Mucosa of stomach (tissue), 1 donor: ENCODE data around the gene KDM4F.
"Not testable (repeated sequence)": the region's sequence is repeated elsewhere in the genome, so short reads cannot be mapped to it uniquely, and the experiment has no call there.

ENCODE experiments used
- H3K27me3 ChIP-seq: one replicate; pipeline ENCODE4 v1.7.0; 2013; ENCODE audit warnings: mild to moderate bottlenecking, low read length; ENCODE audit not compliant: control insufficient read depth, insufficient read depth
- H3K36me3 ChIP-seq: one replicate; pipeline ENCODE4 v1.7.0; 2013; ENCODE audit warnings: low read length; ENCODE audit not compliant: control insufficient read depth, insufficient read depth
- H3K4me1 ChIP-seq: one replicate; pipeline ENCODE4 v1.7.0; 2013; ENCODE audit warnings: mild to moderate bottlenecking, low read length; ENCODE audit not compliant: control insufficient read depth, insufficient read depth
- H3K4me3 ChIP-seq: one replicate; pipeline ENCODE4 v1.7.0; 2013; ENCODE audit warnings: low read length
- H3K9ac ChIP-seq: one replicate; pipeline ENCODE4 v1.7.0; 2013; ENCODE audit warnings: mild to moderate bottlenecking, low read length, moderate library complexity
- H3K9me3 ChIP-seq: one replicate; pipeline ENCODE4 v1.7.0; 2013; ENCODE audit warnings: mild to moderate bottlenecking, low read length, moderate library complexity; ENCODE audit not compliant: control insufficient read depth
- donor health status: Pancreatic carcinoma.

The KDM4F gene

DNA sequence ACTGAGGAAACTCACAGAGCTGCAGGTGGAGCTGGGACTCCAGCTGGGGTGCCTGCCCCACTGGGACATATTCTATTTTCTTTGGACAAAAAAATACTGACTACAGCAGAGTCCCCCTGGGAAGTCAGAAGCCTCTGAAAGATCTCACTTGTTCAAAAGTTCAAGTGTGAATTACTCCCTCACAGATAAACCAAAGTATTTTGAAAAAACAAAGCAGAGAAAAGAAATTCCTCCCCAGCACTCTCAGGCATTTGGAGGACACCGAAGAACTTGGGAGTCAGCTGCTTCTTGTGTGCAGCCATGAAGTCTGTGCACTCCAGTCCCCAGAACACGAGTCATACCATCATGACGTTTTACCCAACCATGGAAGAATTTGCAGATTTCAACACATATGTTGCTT is at the start of gene KDM4F:
KDM4F (plus strand) TSS at position 301 of the 400 bp plus-strand sequence.
- not testable (repeated sequence) for H3K4me3 ChIP-seq, H3K4me1 ChIP-seq, H3K36me3 ChIP-seq, H3K9ac ChIP-seq, H3K27me3 ChIP-seq, H3K9me3 ChIP-seq

DNA sequence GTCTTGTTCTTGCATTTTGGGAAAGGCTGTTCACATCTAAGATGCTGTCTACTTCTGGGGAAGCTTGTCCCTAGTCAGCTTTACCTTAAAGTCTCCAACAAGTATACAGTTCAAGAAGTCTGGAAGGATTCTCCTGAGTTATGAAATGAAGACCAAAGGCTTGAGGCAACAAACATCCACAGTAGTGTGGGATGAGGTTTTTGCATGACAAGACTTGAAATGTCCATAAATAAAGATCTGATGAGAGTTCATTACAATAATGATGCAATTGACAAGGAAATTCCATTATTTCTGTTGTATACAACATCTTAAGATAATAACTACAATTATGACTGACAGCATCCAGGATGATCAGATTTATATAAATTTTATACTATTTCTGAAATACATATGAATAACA is 45.5 kb upstream of the KDM4F start:
- Histone ChIP-seq H3K9ac (no peak overlapping the region), H3K27me3 (no peaks in the 10 kb centered on the region), H3K4me1 (no peaks in the 10 kb centered on the region), H3K9me3 (no peaks in the 10 kb centered on the region), H3K36me3 (no peaks in the 10 kb centered on the region), H3K4me3 (no peak overlapping the region)

DNA sequence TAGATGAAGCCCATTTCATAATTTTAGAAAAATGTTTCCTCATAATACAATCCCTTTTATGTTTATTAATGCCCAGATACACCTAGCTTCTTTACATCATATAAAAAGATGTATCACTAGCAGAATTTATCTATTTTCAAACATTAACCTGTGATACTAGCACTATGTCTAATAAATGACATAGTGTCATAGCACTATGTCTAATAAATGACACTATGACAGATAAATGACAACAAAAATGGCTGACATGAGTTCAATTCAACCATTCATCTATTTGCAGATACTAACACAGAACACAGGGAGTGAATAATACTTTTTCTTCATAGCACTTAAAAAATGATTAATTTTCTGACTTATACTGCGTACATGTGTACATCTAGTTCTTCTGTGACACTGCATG is 43.6 kb upstream of the KDM4F start:
- Histone ChIP-seq H3K27me3 (no peaks in the 10 kb centered on the region), H3K4me3 (no peak overlapping the region), H3K9me3 (no peaks in the 10 kb centered on the region), H3K36me3 (no peaks in the 10 kb centered on the region), H3K4me1 (no peaks in the 10 kb centered on the region), H3K9ac (no peak overlapping the region)

DNA sequence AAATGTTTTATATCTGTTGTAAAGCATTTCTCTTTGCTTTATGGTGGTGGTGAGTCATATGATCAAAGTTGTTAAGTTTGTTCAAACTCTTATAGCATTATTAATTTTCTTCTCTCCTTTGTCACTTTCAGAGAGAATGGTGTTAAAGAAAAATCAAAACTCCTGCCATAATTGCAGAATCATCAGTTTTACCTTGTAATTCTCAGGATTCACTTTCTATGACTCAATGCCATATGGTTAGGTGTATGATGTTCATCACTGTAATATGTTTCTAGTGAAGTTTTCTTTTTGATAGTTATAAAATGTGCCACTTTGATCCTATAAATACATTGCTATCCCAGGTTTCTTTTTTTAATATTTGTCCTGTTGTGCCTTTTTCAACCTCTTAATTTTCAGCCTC is 37.8 kb upstream of the KDM4F start:
- Histone ChIP-seq H3K4me3 (no peak overlapping the region), H3K36me3 (no peaks in the 10 kb centered on the region), H3K4me1 (no peaks in the 10 kb centered on the region), H3K27me3 (peaks cover 4% of the 10 kb centered on the region), H3K9ac (no peak overlapping the region), H3K9me3 (no peaks in the 10 kb centered on the region)

DNA sequence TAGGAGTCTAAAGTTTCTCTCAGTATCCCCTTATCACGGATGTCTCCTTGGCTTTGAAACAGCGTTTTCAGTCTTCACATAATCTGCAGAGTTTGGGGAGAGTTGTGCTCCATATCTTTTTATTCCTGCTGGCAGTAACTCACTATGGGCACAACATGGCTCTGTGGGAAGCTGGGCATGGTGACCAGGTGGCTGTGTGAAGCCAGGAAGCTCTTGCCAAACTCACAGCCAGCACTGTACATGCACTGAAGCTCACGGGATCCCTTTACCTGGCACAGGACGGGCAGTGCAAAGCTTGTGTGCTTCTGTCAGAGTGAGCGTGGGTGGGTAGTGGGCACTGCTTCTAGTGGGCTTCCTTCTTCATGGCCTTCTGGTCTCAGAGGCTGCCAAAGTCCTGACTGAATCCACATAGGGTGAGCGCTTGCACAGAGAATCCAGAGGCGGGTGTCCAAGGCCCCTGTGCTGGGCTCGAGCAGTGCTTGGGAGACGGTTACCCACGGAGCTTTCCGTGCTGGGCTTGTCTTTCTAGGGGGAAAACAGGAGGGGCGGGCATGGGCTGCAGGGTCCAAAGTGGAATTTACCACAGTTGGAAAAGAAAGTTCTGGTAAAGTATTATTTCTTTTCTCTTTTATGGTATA is 34.9 kb upstream of the KDM4F start:
- H3K36me3 ChIP-seq, result no peaks in the 10 kb centered on the region
- no peak overlapping the region for H3K4me3 ChIP-seq
- no peak overlapping the region for H3K9ac ChIP-seq
- H3K27me3 ChIP-seq, result peaks cover 4% of the 10 kb centered on the region
- H3K9me3 ChIP-seq, result no peaks in the 10 kb centered on the region
- H3K4me1 ChIP-seq, result no peaks in the 10 kb centered on the region

DNA sequence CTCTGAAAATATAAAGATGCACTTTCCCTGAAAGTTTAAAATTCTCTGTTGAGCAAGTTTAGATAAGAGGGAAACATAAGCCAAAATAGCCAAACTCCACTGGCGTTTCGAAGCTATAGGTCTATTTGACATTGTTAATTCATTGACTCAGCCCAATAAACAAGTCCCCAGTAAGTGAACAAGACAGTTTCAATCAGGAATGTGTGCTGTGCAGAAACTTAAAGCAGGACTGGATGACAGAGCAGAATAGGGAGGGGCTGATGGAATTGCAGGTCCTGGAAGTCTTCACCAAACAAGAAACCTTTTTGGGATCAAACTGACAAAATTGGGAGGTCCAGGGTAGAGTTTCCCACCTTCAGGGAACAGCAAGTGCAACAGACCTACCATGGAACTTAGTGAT is 33.1 kb upstream of the KDM4F start:
- no peaks in the 10 kb centered on the region for H3K36me3 ChIP-seq
- no peak overlapping the region for H3K4me3 ChIP-seq
- H3K4me1 ChIP-seq, result no peaks in the 10 kb centered on the region
- H3K27me3 ChIP-seq, result peaks cover 4% of the 10 kb centered on the region
- H3K9ac ChIP-seq, result no peak overlapping the region
- no peaks in the 10 kb centered on the region for H3K9me3 ChIP-seq

DNA sequence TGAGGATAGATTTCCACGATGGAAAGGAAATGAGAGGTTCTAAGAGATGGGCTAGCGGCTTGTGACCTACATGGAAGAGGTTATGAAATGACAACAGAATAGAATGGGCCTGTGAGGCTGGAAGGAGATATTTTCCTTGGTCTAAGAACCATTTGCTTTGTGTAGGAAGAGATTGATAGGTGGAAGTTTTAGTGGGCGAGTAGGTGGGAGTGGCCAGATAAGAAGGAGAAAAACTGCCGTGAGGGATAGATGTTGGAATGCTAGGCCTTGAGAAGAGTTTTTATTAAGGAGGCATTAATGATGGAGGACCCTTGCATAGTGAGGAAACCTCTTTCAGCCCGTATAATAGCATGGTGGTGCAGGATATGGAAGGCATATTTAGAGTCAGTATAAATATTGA is 27.8 kb upstream of the KDM4F start:
- not testable (repeated sequence) for H3K9ac ChIP-seq, H3K4me3 ChIP-seq, H3K36me3 ChIP-seq, H3K4me1 ChIP-seq, H3K9me3 ChIP-seq, H3K27me3 ChIP-seq

DNA sequence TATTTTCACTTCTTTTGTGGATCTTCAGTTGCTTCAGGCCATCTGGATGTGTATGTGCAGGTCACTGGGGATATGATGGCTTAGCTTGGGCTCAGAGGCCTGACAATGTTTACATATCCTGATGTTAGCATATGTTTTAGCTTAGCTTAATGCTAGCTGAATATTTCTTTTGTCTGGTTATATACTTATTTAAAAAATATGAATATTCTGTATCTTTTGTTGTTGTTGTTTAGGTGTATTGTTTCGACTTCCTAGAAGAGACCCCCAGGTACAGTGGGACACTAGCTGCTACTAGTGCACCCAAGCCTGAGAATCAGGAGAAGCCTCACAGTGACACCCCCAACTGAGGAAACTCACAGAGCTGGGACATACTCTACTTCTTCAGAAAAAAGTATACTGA is 24.3 kb upstream of the KDM4F start, which contains the start of gene KDM4E:
KDM4E (plus strand) TSS at position 301 of the 400 bp plus-strand sequence. CDS start 300 bp downstream, outside the sequence.
- Histone ChIP-seq H3K9me3 (no peaks in the 10 kb centered on the region), H3K9ac (no peak within 1 kb of the TSS), H3K4me3 (no peak within 1 kb of the TSS), H3K4me1 (no peaks in the 10 kb centered on the region), H3K36me3 (no peaks in the 10 kb centered on the region), H3K27me3 (no peaks in the 10 kb centered on the region)

DNA sequence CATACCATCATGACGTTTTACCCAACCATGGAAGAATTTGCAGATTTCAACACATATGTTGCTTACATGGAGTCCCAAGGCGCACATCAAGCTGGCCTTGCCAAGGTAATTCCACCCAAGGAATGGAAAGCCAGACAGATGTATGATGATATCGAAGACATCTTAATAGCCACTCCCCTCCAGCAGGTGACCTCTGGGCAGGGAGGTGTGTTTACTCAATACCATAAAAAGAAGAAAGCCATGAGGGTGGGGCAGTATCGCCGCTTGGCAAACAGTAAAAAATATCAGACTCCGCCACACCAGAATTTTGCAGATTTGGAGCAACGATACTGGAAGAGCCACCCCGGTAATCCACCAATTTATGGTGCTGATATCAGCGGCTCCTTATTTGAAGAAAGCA is 23.6 kb upstream of the KDM4F start:
- H3K27me3 ChIP-seq, H3K9ac ChIP-seq, H3K36me3 ChIP-seq: not testable (repeated sequence)

DNA sequence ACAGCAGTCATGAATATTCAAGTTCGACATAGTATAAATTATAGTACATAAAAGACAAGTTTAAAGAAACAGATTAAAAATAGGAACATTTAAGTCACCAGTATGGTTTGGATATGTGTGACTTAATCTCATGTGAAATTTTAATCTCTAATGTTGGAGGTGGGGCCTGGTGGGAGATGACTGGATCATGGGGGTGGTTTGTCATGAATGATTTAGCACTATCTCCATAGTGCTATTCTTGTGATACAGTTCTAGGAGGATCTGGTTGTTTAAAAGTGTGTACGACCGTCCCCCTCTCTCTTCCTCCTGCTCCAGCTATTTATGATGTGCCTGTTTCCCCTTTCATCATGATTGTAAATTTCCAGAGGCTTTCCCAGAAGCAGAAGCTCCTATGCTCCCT is 20.9 kb upstream of the KDM4F start:
- Histone ChIP-seq H3K4me3 (no peak overlapping the region), H3K36me3 (no peaks in the 10 kb centered on the region), H3K4me1 (no peaks in the 10 kb centered on the region), H3K27me3 (no peaks in the 10 kb centered on the region), H3K9ac (no peak overlapping the region), H3K9me3 (no peaks in the 10 kb centered on the region)

More for the DNA sequence above, 23.6 kb upstream of the KDM4F start:
- not testable (repeated sequence) for H3K9me3 ChIP-seq, H3K4me3 ChIP-seq, H3K4me1 ChIP-seq

DNA sequence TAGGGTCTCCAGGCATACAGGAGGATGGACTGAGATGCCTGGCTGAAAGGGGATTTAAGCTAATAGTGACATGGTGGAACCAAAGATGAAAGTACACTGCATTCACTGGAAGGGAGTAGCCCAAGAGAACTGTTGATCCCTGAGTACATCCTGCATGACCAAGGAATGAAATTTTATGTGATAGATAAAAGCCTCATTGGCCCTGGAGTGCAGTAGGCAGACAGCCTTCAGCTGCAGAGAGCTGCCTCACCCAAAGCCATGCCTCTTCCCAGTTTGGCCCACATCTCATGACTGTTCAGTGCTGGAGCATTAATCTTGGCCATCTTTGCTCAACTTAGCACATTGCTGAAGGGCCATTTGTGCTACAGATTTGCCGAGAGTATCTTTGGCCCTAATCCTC is 16.2 kb upstream of the KDM4F start:
- no peaks in the 10 kb centered on the region for H3K9me3 ChIP-seq
- H3K9ac ChIP-seq, result no peak overlapping the region
- H3K36me3 ChIP-seq, result no peaks in the 10 kb centered on the region
- H3K4me3 ChIP-seq, result no peak overlapping the region
- peaks cover 10% of the 10 kb centered on the region for H3K27me3 ChIP-seq
- no peaks in the 10 kb centered on the region for H3K4me1 ChIP-seq

DNA sequence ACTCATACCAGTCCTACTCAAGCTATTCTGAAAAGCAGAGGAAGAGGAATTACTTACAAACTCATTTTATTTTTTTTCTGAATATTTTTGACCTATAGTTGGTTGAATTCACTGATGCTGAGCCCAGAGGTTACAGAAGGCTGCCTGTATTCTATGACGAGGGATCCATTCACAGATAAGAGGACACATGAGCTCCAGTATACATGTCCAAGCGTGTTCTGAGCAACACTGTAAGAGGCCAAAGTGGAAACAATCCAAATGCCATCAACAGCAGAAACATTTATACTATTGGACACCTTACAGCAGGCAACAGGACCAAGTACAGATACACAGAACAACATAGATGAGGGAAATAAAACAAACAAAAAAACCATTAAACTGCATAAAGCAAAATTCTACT is 13.9 kb upstream of the KDM4F start:
- H3K4me1 ChIP-seq, result no peaks in the 10 kb centered on the region
- H3K9me3 ChIP-seq, result no peaks in the 10 kb centered on the region
- no peak overlapping the region for H3K4me3 ChIP-seq

More for the DNA sequence above, 13.9 kb upstream of the KDM4F start:
- no peak overlapping the region for H3K9ac ChIP-seq
- peaks cover 12% of the 10 kb centered on the region for H3K27me3 ChIP-seq
- H3K36me3 ChIP-seq, result no peaks in the 10 kb centered on the region
